Medulla oblongata (tissue), 1 donor: ENCODE measurements around the gene L3MBTL4.
"Not testable (repeated sequence)": the region's sequence is repeated elsewhere in the genome, so short reads cannot be mapped to it uniquely, and the experiment has no call there.

Source experiments
- DNase-seq: peaks from one replicate; pipeline ENCODE4 v3.0.0-alpha.2; 2015; ENCODE audit errors: extremely low spot score

L3MBTL4 gene

DNA sequence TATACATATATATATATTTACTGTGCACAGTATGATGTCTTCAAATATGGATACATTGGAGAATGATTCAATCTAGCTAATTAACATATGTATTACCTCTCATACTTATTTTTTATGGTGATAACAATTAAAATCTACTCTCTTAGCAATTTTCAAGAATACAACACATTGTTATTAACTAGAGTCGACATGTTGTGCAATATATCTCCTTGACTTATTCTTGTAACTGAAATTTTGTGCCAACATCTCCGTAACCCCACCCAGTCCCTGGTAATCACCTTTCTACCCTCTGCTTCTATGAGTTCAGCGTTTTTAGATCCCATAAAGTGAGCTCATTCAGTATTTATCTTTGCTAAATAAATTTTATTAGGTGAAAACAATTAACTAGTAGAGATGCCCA is 303.0 kb downstream of the L3MBTL4 start:
- no peak for DNase-seq

GRCh38 chr18:6109743-6110142 is 305.0 kb downstream of the L3MBTL4 start:
- DNase-seq, result peak; percentile 15

- no peak for DNase-seq
These were observed 306.9 kb downstream of the L3MBTL4 start for GRCh38 chr18:6107794-6108193.

DNA sequence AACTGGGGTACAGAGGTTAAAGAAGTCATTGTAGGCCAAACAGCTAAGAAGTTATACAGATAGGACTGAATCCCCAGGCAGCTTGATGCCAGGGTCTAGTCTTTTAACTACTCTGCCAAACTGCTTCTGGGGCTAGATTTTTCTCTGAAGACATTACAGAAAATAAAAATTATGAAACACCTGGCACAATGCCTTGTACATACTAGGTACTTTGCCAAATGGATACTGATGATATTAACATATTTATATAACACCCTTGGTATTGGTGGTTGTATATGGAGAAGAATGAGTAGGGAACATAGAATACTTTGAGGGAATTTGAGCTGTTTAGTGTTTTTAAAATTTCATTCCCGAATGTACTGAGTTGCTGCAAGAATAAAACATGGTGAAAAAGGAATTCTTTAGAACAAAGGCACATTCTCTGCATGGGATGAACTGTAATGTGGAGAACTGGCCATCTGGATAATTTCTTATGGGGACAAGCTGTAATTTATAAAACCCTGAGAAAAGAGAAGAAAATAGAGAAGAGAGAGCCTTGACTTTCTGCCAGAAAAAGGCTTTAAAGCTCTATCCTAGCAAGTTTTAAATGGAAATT is 308.5 kb downstream of the L3MBTL4 start:
- DNase-seq, result no peak

- DNase-seq, result no peak
These were observed 311.0 kb downstream of the L3MBTL4 start for GRCh38 chr18:6103741-6104140.

- DNase-seq, result no peak
These were observed 318.0 kb downstream of the L3MBTL4 start for GRCh38 chr18:6096730-6097129.

DNA sequence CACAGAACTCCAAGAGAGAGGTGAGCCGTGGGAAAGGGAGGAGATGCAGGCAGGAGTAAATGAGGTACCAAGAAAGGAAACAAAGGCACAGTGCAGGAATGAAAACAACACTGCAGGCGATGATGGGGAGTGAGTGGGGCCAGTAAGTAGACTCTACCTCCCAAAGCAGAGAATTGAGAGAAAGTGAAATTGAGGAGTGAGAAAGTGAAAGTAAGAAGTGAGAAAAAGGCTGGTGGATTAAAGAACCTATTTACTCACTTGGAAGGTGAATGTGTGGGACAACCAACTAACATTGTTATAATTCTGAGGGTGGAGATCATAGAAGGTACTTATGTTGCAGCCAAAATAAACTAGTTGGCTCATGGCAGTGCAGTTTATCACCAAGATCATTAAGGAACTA is 326.3 kb downstream of the L3MBTL4 start:
- no peak for DNase-seq

DNA sequence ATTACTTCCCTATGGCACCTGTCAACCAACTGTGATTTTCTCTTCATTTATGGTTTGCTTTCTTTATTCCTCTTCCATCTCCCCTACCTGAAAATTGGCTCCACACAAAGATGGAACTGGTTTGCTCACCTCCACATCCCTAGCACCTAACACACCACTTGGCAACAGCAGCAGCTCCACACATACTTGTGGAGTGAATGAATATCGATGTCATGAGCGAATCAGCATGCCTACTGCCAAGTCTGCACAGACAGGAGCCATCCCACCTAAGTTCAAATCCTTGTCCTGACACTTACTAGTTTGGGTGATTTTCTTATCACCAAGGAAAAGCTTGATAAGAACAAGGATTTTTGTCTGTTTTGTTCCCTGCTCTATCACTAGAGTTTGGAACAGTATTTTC is 328.0 kb downstream of the L3MBTL4 start:
- no peak for DNase-seq

GRCh38 chr18:6079406-6079805 is 335.3 kb downstream of the L3MBTL4 start:
- no peak for DNase-seq

DNA sequence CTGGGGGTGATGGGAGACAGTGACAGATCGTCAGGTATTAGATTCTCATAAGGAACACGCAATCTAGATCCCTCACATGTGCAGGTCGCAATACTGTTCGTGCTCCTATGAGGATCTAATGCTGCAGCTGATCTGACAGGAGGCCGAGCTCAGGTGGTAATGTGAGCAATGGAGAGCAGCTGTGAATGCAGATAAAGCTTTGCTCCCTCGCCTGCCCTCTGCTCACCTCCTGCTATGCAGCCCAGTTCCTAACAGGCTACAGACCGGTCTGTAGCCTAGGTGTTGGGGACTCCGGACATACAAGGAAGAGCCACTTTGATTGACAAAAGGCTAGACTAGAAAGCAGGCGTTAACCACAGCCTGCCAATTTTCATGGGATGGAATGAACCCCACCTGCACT is 335.8 kb downstream of the L3MBTL4 start:
- DNase-seq, result no peak

- not testable (repeated sequence) for DNase-seq
These were observed 342.3 kb downstream of the L3MBTL4 start for GRCh38 chr18:6072423-6072822.

DNA sequence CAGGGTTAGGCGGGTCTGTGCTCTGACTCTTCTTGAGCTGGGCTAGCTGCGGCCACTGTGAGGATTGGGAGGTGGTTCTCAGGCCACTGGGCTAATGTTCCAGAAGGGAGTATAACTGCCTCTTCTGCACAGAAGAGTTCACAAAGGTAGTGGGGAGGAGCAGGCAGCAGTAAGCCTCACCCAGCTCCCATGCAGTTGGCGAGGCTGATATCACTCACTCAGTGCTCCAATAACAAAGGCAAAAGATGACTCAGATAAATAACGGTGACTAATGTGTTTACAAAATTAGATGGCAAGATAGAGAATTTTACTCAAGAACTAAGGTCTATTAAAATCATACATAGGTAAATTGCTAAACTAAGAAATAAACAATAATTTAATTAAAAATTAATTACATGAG is 345.2 kb downstream of the L3MBTL4 start:
- no peak for DNase-seq

DNA sequence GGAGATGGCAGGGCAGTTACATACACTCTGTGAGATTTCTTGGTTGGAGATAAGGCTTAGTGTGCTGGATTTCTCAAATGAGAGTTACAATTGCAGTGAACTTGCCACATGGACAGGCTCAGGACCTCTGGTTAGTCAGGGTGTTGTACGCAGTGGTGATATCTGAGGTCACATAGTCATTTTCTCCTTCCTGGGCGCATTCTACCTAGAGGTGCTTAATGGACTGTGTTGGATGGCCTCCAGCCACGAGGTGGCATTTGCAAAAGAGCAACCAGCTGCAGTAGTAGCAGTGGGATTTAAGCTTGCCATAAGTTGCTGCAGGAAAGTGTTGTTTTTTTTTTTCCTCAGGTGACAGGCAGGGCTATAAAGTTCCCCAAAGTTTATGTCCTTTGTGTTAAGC is 345.6 kb downstream of the L3MBTL4 start:
- DNase-seq, result no peak

GRCh38 chr18:6060149-6060548 is 354.6 kb downstream of the L3MBTL4 start:
- DNase-seq, result no peak

DNA sequence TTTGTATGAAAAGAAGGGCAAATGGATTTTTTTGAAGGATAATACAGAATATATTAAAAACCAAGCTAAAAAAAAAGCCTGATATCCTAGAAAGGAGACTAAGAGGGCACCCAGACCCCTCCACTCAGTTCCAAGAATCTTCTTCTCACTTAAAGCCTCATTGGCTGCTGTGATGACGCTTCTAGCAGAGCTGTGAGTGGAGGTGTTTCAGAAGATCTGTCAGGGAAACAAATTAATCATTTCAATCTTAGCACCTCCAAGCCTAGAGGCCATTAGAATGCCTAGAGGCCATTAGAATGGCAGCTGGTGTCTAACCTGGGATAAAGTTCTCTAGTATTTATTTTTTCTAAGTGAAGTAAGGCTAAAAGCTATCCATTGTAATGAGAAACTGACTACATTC is 355.2 kb downstream of the L3MBTL4 start:
- no peak for DNase-seq

DNA sequence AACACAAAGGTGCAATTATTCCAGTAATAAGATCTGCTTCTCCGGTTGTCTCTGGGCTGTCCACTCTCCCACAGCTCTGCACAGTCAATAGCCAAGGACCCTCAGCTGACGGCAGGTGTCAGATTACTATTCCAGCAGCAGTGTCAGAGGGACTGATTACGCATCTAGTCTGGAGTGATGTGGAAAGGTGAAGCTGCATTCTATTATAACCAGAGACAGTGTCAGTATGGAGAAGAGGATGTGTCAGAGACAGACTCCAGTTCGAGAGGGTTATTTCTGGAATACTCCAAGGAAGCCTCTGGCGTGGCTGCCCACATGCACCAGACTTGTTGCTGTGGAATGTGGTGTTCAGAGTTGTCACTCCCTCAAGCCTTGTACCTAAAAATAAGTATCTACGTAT is 355.8 kb downstream of the L3MBTL4 start:
- no peak for DNase-seq

GRCh38 chr18:6057604-6058003 is 357.1 kb downstream of the L3MBTL4 start:
- no peak for DNase-seq

- DNase-seq, result peak; percentile 4
These were observed 358.4 kb downstream of the L3MBTL4 start for GRCh38 chr18:6056171-6056910.

GRCh38 chr18:6055711-6056110 is 359.0 kb downstream of the L3MBTL4 start:
- DNase-seq, result no peak

- DNase-seq, result no peak
These were observed 360.4 kb downstream of the L3MBTL4 start for GRCh38 chr18:6054256-6054842.

- DNase-seq, result no peak
These were observed 362.2 kb downstream of the L3MBTL4 start for GRCh38 chr18:6052449-6052913.

GRCh38 chr18:6047596-6047995 is 367.1 kb downstream of the L3MBTL4 start:
- DNase-seq, result not testable (repeated sequence)

DNA sequence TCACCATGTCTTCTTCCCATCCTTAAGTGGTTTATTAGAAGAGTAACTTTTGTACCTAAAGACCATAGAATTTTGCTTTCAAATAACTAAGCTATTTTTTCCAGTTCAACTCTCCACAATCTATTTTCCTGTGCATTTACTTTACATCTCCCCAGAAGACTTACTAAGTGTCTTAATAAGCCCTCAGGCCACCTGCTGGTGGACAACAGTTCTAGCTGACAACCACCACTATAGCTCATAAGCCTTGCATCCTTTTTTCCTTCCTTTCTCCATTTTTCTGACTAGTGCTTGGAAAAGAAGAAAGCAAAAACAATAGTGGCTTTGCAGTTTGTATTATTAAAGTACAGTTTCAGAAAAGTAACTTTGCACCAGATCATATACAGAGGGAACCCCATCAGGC is 369.9 kb downstream of the L3MBTL4 start:
- no peak for DNase-seq
